DND-41 (cell line): ENCODE results near the gene ARHGEF4.

Experiments
- CTCF ChIP-seq: IDR thresholded peaks from 2 replicates; pipeline ENCODE4 v1.5.1; 2012; ENCODE audit warnings: borderline replicate concordance, low read length, moderate library complexity, mild to moderate bottlenecking; ENCODE audit not compliant: poor library complexity, severe bottlenecking; ENCODE audit errors: extremely low read depth
- EZH2 ChIP-seq: IDR thresholded peaks from 3 replicates; pipeline ENCODE4 v1.6.1; 2012; ENCODE audit warnings: borderline replicate concordance, low read depth, mild to moderate bottlenecking, moderate library complexity, low read length, inconsistent platforms; ENCODE audit not compliant: severe bottlenecking

GRCh38 chr2:130806370-130806769, 30.3 kb upstream of the ARHGEF4 start:
- no peak for TF ChIP-seq CTCF
- TF ChIP-seq EZH2: no peak
